SU-DHL-6 (cell line): ENCODE data around the gene RPS6KC1.

Source experiments
- EZH2phosphoT487 ChIP-seq: fragments of 200-600 bp; sonication (generic), shearing (Covaris generic); conservative IDR thresholded peaks from 2 replicates; pipeline ENCODE4 v1.6.1; 2018; ENCODE audit warnings: mild to moderate bottlenecking, antibody characterized with exemption, low read length, moderate library complexity, mixed read lengths
- TF ChIP-seq, protein P1 (sequence below): fragments of 200-600 bp; sonication (generic); IDR thresholded peaks from one replicate; pipeline ENCODE4 v1.5.1; 2017; ENCODE audit warnings: antibody characterized with exemption, mild to moderate bottlenecking, low read length, moderate library complexity; ENCODE audit not compliant: insufficient read depth, poor library complexity, severe bottlenecking

DNA sequence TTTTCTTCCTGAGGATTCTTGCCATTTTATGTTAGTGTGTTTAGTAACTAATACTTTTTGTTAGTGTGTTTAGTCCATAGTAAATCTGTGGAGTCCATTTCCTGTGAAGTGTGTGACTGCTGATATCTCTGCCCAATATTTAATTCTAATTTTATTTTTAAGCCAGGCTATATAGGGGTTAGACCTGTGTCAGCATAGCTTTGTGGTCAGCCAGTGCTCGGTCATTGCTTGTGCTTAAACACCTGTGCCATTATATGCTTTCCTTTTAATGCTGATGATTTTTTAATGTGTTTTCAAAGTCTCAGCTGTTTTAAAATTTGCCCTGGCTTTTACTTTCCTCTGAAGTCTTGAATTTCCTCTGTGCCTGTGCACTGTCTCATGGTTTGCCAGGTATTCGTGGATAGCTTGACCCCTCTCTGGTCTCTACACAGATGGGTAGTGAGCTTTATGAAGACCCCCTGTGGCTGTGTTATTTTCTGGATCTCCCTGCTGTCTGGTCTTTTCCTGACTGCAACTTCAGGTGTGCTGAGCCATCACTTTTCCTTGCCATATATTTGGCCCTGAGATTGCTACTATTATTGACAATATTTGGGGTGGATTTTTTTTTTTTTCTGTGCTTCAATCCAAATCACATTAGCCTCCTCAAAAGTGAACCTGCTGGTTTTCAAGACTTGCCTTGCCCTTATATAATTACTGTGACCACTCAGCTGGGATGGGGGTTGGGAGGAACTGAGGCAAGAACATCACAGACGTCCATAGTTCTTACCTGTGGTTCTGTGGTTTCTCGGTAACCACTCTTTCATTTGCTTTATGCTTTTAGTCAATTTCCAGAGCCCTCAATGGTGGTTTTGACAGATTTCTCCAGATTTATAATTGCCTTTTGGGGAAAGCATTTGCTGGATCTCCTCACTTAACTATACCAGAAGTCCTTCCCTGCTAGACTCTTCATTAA, 59.6 kb downstream of the RPS6KC1 start:
- TF ChIP-seq, protein P1, sequence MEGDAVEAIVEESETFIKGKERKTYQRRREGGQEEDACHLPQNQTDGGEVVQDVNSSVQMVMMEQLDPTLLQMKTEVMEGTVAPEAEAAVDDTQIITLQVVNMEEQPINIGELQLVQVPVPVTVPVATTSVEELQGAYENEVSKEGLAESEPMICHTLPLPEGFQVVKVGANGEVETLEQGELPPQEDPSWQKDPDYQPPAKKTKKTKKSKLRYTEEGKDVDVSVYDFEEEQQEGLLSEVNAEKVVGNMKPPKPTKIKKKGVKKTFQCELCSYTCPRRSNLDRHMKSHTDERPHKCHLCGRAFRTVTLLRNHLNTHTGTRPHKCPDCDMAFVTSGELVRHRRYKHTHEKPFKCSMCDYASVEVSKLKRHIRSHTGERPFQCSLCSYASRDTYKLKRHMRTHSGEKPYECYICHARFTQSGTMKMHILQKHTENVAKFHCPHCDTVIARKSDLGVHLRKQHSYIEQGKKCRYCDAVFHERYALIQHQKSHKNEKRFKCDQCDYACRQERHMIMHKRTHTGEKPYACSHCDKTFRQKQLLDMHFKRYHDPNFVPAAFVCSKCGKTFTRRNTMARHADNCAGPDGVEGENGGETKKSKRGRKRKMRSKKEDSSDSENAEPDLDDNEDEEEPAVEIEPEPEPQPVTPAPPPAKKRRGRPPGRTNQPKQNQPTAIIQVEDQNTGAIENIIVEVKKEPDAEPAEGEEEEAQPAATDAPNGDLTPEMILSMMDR, result no peak
- TF ChIP-seq EZH2phosphoT487, result no peak
